Immature natural killer cell (primary cell): ENCODE results near the gene FBXO36. TPM values are rescaled to one million over a fixed set of nuclear protein-coding genes. Genes with fewer than 3 reads are reported as not detected.

ENCODE experiments used
- DNase-seq, 3 donors: peaks; one replicate each; pipeline ENCODE4 v3.0.0; 2022; ENCODE audit warnings: mixed read lengths in 1 of 3
- H3K27ac Mint-ChIP-seq, 6 donors: one replicate each; pipeline ENCODE4 v1.8.0; 2020; ENCODE audit warnings: mixed read lengths in 6 of 6, mild to moderate bottlenecking in 5 of 6, inconsistent platforms in 4 of 6, moderate library complexity in 3 of 6
- H3K27me3 Mint-ChIP-seq, 3 donors: one replicate each; pipeline ENCODE4 v1.8.0; 2020 to 2021; ENCODE audit warnings: low read depth in 3 of 3, mild to moderate bottlenecking in 3 of 3, mixed read lengths in 3 of 3, moderate library complexity in 3 of 3, inconsistent platforms in 1 of 3
- H3K36me3 Mint-ChIP-seq, 3 donors: one replicate each; pipeline ENCODE4 v1.8.0; 2020; ENCODE audit warnings: mixed read lengths in 3 of 3, inconsistent platforms in 2 of 3, mild to moderate bottlenecking in 2 of 3
- H3K4me1 Mint-ChIP-seq, 2 donors: one replicate each; pipeline ENCODE4 v1.8.0; 2020; ENCODE audit warnings: inconsistent platforms in 2 of 2, mild to moderate bottlenecking in 2 of 2, mixed read lengths in 2 of 2, moderate library complexity in 1 of 2
- H3K4me3 Mint-ChIP-seq, 5 donors: one replicate each; pipeline ENCODE4 v1.8.0; 2020; ENCODE audit warnings: mild to moderate bottlenecking in 5 of 5, mixed read lengths in 5 of 5, inconsistent platforms in 3 of 5, moderate library complexity in 3 of 5
- H3K9me3 Mint-ChIP-seq, 6 donors: one replicate each; pipeline ENCODE4 v1.8.0; 2020; ENCODE audit warnings: mild to moderate bottlenecking in 6 of 6, mixed read lengths in 6 of 6, inconsistent platforms in 4 of 6, moderate library complexity in 3 of 6
- polyA plus RNA-seq, 3 donors: library from polyadenylated mRNA; unstranded; fragments of 300-500 nt; fragmentation: Illumina TruSeq; gene quantifications; one replicate each; pipeline ENCODE4 v1.2.3, GENCODE V29; 2021

The FBXO36 gene
- polyA plus RNA-seq, 3 donors from 2014 or later = 0.41 to 3.7 (median 1.3) TPM

DNA sequence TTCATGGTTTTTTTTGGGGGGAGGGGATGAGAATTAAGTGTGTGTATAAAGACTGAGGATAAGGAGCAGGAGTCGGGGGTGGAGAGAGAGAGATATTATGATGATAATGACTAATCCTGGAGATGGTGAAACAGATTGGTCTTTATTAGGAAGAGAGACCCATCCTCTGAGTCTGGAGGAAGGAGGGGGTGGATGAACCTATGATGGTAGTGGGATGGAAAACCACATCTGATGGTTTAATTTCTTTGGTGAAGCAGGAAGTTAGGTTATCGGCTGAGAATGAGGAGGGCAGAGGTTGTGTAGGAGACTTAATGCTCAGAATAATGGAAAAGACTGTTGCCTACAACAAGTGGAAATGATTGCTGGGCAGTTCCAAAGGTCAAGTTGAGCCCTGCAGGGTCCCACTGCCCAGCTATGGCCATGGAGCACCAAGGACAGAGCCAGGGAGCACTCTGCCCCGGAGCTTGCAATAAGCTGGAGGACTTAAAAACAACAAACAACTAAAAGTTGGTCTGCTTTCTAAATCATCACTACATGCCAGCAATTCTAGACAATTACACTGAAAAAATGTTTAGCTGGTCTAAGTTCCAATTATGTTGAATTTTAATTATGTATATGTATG lies 138.5 kb downstream of the FBXO36 start:
- no peak for DNase-seq
- Mint-ChIP-seq H3K4me3 (no peak overlapping the region), H3K27me3 (peaks cover 0 to 4% (median 1%) of the 10 kb centered on the region in 3 donors), H3K36me3 (peaks cover 0 to 3% (median 0%) of the 10 kb centered on the region in 3 donors), H3K9me3 (no peaks in the 10 kb centered on the region), H3K27ac (no peak overlapping the region), H3K4me1 (no peaks in the 10 kb centered on the region)

Other genes with a start within 250 kb of the FBXO36 start
- gene DNER, start 207.9 kb upstream of the FBXO36 start, polyA plus RNA-seq = not detected
- gene TRIP12, start 494 bp upstream of the FBXO36 start, polyA plus RNA-seq = 10 to 100 TPM; 13.5 to 69.4 (median 26.0) TPM
- gene SLC16A14, start 146.4 kb downstream of the FBXO36 start, polyA plus RNA-seq = under 1 TPM in 2 of 3 donors, not detected in 1; 0.12 to 0.15 TPM